ENCODE results near the gene OR2A25.

DNA sequence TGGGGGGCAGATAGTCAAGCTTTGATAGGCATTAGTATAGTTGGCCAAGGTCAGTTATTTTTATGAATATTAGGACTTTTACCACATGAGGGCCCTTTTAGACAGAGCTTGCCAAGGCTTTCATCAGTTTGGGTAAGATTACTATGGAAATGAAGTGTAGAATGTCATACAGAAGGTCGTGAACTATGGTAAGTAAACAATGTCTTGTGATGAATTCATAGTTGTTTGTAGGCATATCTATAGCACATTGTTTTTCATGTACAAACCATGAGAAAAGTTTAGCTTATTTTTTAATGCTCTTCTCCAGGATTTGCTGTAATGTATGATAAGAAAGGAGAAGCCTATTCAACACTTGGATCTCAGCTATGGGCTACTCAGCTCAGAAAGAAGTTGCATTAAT, 44.0 kb downstream of the OR2A25 start:
- TF ChIP-seq POLR2A (IDR thresholded peaks at IDR 0.05; ENCODE audit: low read depth) (no peak), EP300 (IDR thresholded peaks at IDR 0.05) (no peak)
- TF ChIP-seq, protein P1, sequence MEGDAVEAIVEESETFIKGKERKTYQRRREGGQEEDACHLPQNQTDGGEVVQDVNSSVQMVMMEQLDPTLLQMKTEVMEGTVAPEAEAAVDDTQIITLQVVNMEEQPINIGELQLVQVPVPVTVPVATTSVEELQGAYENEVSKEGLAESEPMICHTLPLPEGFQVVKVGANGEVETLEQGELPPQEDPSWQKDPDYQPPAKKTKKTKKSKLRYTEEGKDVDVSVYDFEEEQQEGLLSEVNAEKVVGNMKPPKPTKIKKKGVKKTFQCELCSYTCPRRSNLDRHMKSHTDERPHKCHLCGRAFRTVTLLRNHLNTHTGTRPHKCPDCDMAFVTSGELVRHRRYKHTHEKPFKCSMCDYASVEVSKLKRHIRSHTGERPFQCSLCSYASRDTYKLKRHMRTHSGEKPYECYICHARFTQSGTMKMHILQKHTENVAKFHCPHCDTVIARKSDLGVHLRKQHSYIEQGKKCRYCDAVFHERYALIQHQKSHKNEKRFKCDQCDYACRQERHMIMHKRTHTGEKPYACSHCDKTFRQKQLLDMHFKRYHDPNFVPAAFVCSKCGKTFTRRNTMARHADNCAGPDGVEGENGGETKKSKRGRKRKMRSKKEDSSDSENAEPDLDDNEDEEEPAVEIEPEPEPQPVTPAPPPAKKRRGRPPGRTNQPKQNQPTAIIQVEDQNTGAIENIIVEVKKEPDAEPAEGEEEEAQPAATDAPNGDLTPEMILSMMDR (IDR thresholded peaks at IDR 0.05) = no peak
